Osteocyte (in vitro differentiated cells): Measurements from ENCODE around the gene MSMO1. TPM values are rescaled to one million over a fixed set of nuclear protein-coding genes. Genes with fewer than 3 reads are reported as not detected.
"Not testable (repeated sequence)": the region's sequence is repeated elsewhere in the genome, so short reads cannot be mapped to it uniquely, and the experiment has no call there.

Source experiments
- DNase-seq: peaks from one replicate; pipeline ENCODE4 v3.0.0; 2021; ENCODE audit warnings: mixed read lengths; ENCODE audit not compliant: unreplicated experiment; ENCODE audit errors: extremely low spot score
- H3K27ac Mint-ChIP-seq: one replicate; pipeline ENCODE4 v1.8.0; 2021; ENCODE audit warnings: mild to moderate bottlenecking, mixed read lengths; ENCODE audit not compliant: unreplicated experiment
- H3K27me3 Mint-ChIP-seq: one replicate; pipeline ENCODE4 v1.8.0; 2021; ENCODE audit warnings: mixed read lengths; ENCODE audit not compliant: unreplicated experiment
- H3K36me3 Mint-ChIP-seq: one replicate; pipeline ENCODE4 v1.8.0; 2021; ENCODE audit warnings: mixed read lengths; ENCODE audit not compliant: unreplicated experiment
- H3K4me1 Mint-ChIP-seq: one replicate; pipeline ENCODE4 v1.8.0; 2021; ENCODE audit warnings: mixed read lengths; ENCODE audit not compliant: unreplicated experiment
- H3K4me3 Mint-ChIP-seq: one replicate; pipeline ENCODE4 v1.8.0; 2021; ENCODE audit warnings: mild to moderate bottlenecking, moderate library complexity, mixed read lengths; ENCODE audit not compliant: unreplicated experiment
- H3K9me3 Mint-ChIP-seq: one replicate; pipeline ENCODE4 v1.8.0; 2021; ENCODE audit warnings: mixed read lengths; ENCODE audit not compliant: unreplicated experiment
- CTCF ChIP-seq: fragments of 200-600 bp; sonication (generic); IDR thresholded peaks from 2 replicates; pipeline ENCODE4 v1.5.0; 2021; ENCODE audit warnings: antibody characterized with exemption, mild to moderate bottlenecking, moderate library complexity
- total RNA-seq: library from RNA; stranded (reverse); gene quantifications from 2 replicates; pipeline ENCODE4 v1.2.1, GENCODE V29; 2021

Gene MSMO1
- total RNA-seq, 1 donor from 2014 or later: 34.9 TPM

- TF ChIP-seq CTCF: no peak
- H3K4me1 Mint-ChIP-seq: peaks cover 36% of the 10 kb centered on the region
- no peak overlapping the region for H3K4me3 Mint-ChIP-seq
- H3K27me3 Mint-ChIP-seq: no peaks in the 10 kb centered on the region
- peak overlapping the region; percentile 68 for H3K27ac Mint-ChIP-seq
- no peak for DNase-seq
- H3K9me3 Mint-ChIP-seq: no peaks in the 10 kb centered on the region
- peaks cover 19% of the 10 kb centered on the region for H3K36me3 Mint-ChIP-seq
Measured at GRCh38 chr4:165335163-165335703, 7.8 kb downstream of the MSMO1 start.

GRCh38 chr4:165336743-165337142 lies 9.3 kb downstream of the MSMO1 start:
- no peak for TF ChIP-seq CTCF
- no peak overlapping the region for H3K4me3 Mint-ChIP-seq
- H3K4me1 Mint-ChIP-seq: peaks cover 21% of the 10 kb centered on the region
- H3K27me3 Mint-ChIP-seq: no peaks in the 10 kb centered on the region
- no peak overlapping the region for H3K27ac Mint-ChIP-seq
- H3K9me3 Mint-ChIP-seq: no peaks in the 10 kb centered on the region
- no peak for DNase-seq
- peaks cover 28% of the 10 kb centered on the region for H3K36me3 Mint-ChIP-seq

- H3K9me3 Mint-ChIP-seq, H3K27me3 Mint-ChIP-seq, H3K27ac Mint-ChIP-seq, DNase-seq, H3K4me1 Mint-ChIP-seq, H3K4me3 Mint-ChIP-seq: not testable (repeated sequence)
- peaks cover 29% of the 10 kb centered on the region for H3K36me3 Mint-ChIP-seq
Measured at GRCh38 chr4:165342340-165342739, 14.9 kb downstream of the MSMO1 start.

- H3K4me1 Mint-ChIP-seq: no peaks in the 10 kb centered on the region
- peaks cover 23% of the 10 kb centered on the region for H3K36me3 Mint-ChIP-seq
- DNase-seq: no peak
- no peaks in the 10 kb centered on the region for H3K9me3 Mint-ChIP-seq
- TF ChIP-seq CTCF: peak; percentile 54
- H3K27me3 Mint-ChIP-seq: no peaks in the 10 kb centered on the region
- no peak overlapping the region for H3K27ac Mint-ChIP-seq
- H3K4me3 Mint-ChIP-seq: no peak overlapping the region
Measured at GRCh38 chr4:165343353-165344191, 16.1 kb downstream of the MSMO1 start.

- H3K27me3 Mint-ChIP-seq: no peaks in the 10 kb centered on the region
- H3K4me3 Mint-ChIP-seq: no peak overlapping the region
- H3K36me3 Mint-ChIP-seq: peaks cover 6% of the 10 kb centered on the region
- peaks cover 3% of the 10 kb centered on the region for H3K9me3 Mint-ChIP-seq
- no peaks in the 10 kb centered on the region for H3K4me1 Mint-ChIP-seq
- DNase-seq: no peak
- H3K27ac Mint-ChIP-seq: no peak overlapping the region
- peak; percentile 45 for TF ChIP-seq CTCF
Measured at GRCh38 chr4:165345666-165346417, 18.4 kb downstream of the MSMO1 start.
